RPMI7951 (cell line): Measurements from ENCODE around the gene KCNK1. TPM values are rescaled to one million over a fixed set of nuclear protein-coding genes. Genes with fewer than 3 reads are reported as not detected.
"Not testable (repeated sequence)": the region's sequence is repeated elsewhere in the genome, so short reads cannot be mapped to it uniquely, and the experiment has no call there.

Source experiments
- DNase-seq: peaks from one replicate; pipeline ENCODE4 v3.0.0-alpha.2; 2012; ENCODE audit warnings: low read depth
- total RNA-seq: library from RNA; depleted of rRNA; stranded (reverse); fragments of >200 nt; shearing (Covaris generic); gene quantifications from 2 replicates; pipeline ENCODE4 v1.2.3, GENCODE V29; 2014

The KCNK1 gene
- total RNA-seq, 1 experiment from 2014 or later, result 0.12 TPM

GRCh38 chr1:233607252-233608119 lies 6.4 kb upstream of the KCNK1 start:
- DNase-seq, result no peak

- no peak for DNase-seq
Measured at GRCh38 chr1:233608988-233609387, 4.9 kb upstream of the KCNK1 start.

- no peak for DNase-seq
Measured at GRCh38 chr1:233609926-233610325, 4.0 kb upstream of the KCNK1 start.

GRCh38 chr1:233610628-233611027 lies 3.3 kb upstream of the KCNK1 start:
- no peak for DNase-seq

- not testable (repeated sequence) for DNase-seq
Measured at GRCh38 chr1:233611363-233611762, 2.5 kb upstream of the KCNK1 start.

- DNase-seq, result no peak
Measured at GRCh38 chr1:233614173-233614742, 352 bp downstream of the KCNK1 start.

GRCh38 chr1:233614743-233615521 lies 1.0 kb downstream of the KCNK1 start:
- DNase-seq, result no peak

- DNase-seq, result no peak
Measured at GRCh38 chr1:233615571-233615970, 1.7 kb downstream of the KCNK1 start.

GRCh38 chr1:233617025-233617424 lies 3.1 kb downstream of the KCNK1 start:
- no peak for DNase-seq

GRCh38 chr1:233619414-233619813 lies 5.5 kb downstream of the KCNK1 start:
- not testable (repeated sequence) for DNase-seq

GRCh38 chr1:233620065-233620464 lies 6.2 kb downstream of the KCNK1 start:
- DNase-seq, result no peak

GRCh38 chr1:233621923-233622322 lies 8.0 kb downstream of the KCNK1 start:
- DNase-seq, result no peak

- DNase-seq, result no peak
Measured at GRCh38 chr1:233624289-233624688, 10.4 kb downstream of the KCNK1 start.

GRCh38 chr1:233625087-233625486 lies 11.2 kb downstream of the KCNK1 start:
- DNase-seq, result no peak

GRCh38 chr1:233625510-233625981 lies 11.6 kb downstream of the KCNK1 start:
- no peak for DNase-seq

- DNase-seq, result no peak
Measured at GRCh38 chr1:233627376-233627775, 13.5 kb downstream of the KCNK1 start.

GRCh38 chr1:233627823-233628222 lies 13.9 kb downstream of the KCNK1 start:
- no peak for DNase-seq

GRCh38 chr1:233629305-233629935 lies 15.5 kb downstream of the KCNK1 start:
- DNase-seq, result no peak

GRCh38 chr1:233631810-233632405 lies 18.0 kb downstream of the KCNK1 start:
- DNase-seq, result no peak

GRCh38 chr1:233632436-233632835 lies 18.5 kb downstream of the KCNK1 start:
- no peak for DNase-seq

- peak; percentile 4 for DNase-seq
Measured at GRCh38 chr1:233635765-233636502, 22.0 kb downstream of the KCNK1 start.
